Measurements from ENCODE around the gene TECPR2. TPM values are rescaled to one million over a fixed set of nuclear protein-coding genes. Genes with fewer than 3 reads are reported as not detected.
A peak's percentile ranks its signal among the peaks of the same experiment; 100 is the strongest.

Gene TECPR2
- total RNA-seq, 1 donor from 2014 or later, result 32.3 TPM

GRCh38 chr14:102491786-102492530, 129.2 kb downstream of the TECPR2 start:
- DNase-seq (ENCODE audit: extremely low read depth, low read depth, low spot score), result no peak

DNA sequence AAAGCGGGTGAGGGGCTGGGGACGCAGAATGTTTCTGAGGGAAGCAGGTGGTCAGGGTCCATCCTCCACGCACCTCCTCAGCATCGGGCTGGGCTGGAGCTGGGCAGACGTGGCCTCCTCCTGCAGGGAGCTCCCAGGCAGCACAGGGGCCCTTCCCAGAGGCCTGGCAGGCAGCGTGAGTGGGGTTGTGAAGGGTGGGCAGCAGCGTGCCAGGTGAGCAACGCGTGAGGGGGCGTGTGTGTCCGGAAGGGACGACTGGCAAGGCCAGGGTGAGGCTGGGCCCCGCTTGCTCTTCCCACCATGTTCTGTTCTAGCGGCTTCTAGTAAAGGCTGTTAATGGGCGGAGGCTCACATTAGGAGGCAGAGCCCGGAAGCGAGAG, 129.8 kb downstream of the TECPR2 start:
- no peak for DNase-seq (ENCODE audit: extremely low read depth, low read depth, low spot score)

- no peak for DNase-seq (ENCODE audit: extremely low read depth, low read depth, low spot score)
Observed at GRCh38 chr14:102493096-102493495, 130.4 kb downstream of the TECPR2 start.

DNA sequence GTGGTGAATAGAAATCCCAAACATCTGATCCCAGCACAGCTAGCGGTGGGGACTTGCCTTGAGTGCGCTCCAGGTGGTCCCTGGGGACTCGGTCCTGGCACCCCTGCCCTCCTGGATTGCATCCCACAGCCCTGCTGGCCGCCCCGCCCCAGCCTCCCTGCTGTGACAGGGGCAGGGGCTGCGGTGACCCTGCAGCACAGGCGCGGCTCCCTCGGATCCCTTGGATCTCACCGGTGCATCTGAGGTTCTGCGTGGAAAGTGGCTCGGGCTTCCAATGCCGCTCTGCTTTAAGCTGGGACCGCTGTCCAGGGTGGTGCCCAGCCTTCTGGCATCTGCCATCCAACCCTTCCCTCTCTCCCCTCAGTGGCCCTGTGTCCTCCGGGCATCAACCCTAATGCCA, 130.8 kb downstream of the TECPR2 start:
- DNase-seq (ENCODE audit: extremely low read depth, low read depth, low spot score), result no peak

GRCh38 chr14:102495491-102496330, 133.0 kb downstream of the TECPR2 start:
- no peak for DNase-seq (ENCODE audit: extremely low read depth, low read depth, low spot score)

GRCh38 chr14:102496331-102496691, 133.6 kb downstream of the TECPR2 start:
- DNase-seq (ENCODE audit: extremely low read depth, low read depth, low spot score), result no peak

- no peak for DNase-seq (ENCODE audit: extremely low read depth, low read depth, low spot score)
Observed at GRCh38 chr14:102496958-102497744, 134.4 kb downstream of the TECPR2 start.

- no peak for DNase-seq (ENCODE audit: extremely low read depth, low read depth, low spot score)
Observed at GRCh38 chr14:102497998-102498677, 135.4 kb downstream of the TECPR2 start.

DNA sequence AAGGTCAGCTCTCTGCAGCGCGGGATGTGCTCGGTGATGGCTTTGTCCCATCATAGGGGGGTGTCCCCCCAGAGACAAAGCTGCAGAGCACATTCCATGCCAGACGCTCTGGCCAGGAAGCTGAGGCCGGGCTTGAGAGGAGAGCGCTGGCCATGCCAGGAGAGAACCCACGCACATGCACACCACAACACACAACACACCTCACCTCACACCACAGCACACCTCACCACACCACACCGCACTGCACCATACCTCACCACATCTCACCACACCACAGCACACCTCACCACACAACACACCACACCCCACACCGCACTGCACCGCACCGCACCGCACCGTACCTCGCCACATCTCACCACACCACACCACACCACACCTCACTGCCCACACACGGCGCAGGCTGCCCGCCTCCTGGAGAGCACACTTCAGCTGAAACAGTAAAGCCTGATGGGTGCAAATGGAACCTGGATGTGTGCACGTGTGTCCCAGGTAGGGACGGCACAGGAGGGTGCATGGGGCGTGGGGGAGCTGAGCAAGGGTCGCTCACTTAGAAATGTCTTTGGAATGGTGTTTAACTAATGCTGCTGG, 136.0 kb downstream of the TECPR2 start:
- no peak for DNase-seq (ENCODE audit: extremely low read depth, low read depth, low spot score)

DNA sequence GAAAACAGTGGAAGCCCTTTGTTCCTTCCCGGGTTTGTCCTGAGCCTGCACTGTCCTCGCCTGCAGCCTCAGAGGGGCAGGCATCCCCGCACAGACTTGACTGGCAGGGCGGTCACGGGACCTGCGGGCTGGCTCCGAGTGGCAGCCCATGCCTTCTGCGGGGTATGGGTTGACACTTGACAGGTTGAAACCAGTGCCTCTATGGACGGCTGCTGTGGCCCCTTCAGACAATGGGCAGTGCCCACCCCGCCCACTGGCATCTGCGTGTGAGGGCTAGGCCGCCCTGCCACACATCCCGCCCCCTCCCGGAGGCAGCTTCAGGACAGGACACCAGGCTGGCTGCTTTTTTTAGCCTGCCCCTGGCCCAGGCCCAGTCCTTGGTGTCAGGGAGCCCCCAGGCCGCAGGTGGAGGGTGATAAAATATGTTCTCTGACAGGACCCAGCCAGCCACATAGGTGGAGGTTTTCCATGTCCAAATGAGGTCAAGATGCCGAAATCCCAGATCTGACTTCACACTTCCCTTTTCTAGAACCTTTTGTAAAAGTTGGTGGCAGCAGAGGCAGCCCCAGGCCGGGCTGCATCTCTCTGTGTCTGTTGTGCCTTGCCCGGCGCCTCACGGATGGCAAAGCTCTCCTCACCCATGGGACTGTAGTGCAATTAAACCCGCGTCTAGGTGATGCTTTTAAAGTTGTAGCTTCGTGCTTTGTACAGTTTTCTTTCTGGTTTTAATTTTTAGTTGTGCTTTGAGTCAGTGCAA, 136.8 kb downstream of the TECPR2 start:
- DNase-seq (ENCODE audit: extremely low read depth, low read depth, low spot score), result no peak

- peak; percentile 62 for DNase-seq (ENCODE audit: extremely low read depth, low read depth, low spot score)
Observed at GRCh38 chr14:102500158-102500662, 137.5 kb downstream of the TECPR2 start.

- no peak for DNase-seq (ENCODE audit: extremely low read depth, low read depth, low spot score)
Observed at GRCh38 chr14:102500713-102501112, 138.0 kb downstream of the TECPR2 start.

DNA sequence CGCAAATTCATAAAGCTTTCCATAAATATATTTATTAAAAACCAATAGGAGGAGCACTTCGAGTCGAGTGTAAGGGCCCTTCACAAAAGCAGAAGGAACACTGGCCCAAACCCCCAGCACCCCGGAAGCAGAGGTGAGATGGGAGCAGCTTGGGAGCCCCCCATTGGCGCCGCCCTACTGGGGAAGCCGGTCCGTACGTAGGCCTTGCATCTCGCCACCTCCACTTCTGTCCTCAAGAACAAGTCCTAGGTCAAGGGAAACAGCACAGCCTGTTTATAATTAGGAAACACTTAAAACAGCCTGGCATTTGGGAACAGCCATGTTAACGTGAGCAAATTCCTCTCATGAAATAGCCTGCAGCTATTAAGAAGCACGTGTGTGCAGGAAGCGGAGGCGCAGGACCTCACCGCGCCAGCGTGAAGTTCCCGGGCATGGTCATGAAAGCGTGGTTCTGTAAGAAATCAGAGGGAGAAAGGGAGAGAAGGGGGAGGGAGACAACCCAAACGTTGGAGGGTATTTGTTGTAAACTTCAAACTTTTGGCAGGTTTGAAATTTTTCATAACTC, 139.1 kb downstream of the TECPR2 start:
- no peak for DNase-seq (ENCODE audit: extremely low read depth, low read depth, low spot score)

DNA sequence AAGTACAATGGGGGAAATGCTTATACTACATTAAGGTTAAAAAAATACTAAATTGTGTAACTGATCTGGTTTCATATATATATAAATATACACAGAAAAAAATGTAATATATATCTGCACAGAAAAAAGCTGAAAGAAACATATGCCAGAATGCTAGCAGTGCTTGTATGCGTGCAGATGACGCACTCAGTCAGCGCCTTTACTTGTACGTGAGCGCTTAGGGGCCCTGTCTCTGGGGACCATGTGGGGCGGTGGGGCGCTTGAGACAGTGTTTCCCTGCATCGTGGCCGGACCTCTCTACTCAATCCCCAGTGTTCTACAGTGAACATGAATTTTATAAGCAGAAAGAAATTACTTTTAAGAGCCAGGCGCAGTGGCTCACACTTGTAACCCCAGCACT, 139.8 kb downstream of the TECPR2 start:
- no peak for DNase-seq (ENCODE audit: extremely low read depth, low read depth, low spot score)

GRCh38 chr14:102503641-102504327, 141.0 kb downstream of the TECPR2 start:
- peak; percentile 50 for DNase-seq (ENCODE audit: extremely low read depth, low read depth, low spot score)

- DNase-seq (ENCODE audit: extremely low read depth, low read depth, low spot score), result no peak
Observed at GRCh38 chr14:102504328-102504999, 141.7 kb downstream of the TECPR2 start.

DNA sequence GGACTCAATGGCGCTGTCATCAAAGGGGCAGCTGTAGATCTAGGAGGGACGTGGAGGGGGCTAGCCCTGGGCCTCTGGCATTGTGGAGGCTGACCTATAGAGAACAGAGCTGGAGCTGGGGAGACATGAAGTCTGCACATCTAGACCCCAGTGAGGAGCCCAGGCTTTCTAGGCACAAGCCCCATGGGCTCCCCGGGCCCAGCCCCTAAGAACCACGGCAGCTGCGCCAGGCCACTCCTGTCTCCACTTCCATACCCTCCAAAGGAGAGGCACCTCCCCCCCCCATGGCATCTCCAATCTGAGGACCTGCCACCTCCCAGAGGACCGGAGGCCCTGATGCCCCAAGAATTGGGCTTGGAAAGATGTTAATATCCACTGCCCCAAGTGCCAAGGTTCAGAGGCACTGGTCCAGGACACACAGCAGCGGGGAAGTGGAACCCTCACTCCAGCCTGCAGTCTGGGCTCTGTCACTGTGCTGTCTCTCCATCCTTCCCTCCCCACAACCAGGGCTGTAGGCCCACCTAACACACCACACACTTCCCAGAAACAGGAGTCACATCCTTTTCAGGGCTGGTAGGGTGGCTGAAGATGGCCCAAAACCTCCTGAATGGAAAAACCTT, 142.4 kb downstream of the TECPR2 start:
- no peak for DNase-seq (ENCODE audit: extremely low read depth, low read depth, low spot score)
